ENCODE results near the gene CLBA1.

DNA sequence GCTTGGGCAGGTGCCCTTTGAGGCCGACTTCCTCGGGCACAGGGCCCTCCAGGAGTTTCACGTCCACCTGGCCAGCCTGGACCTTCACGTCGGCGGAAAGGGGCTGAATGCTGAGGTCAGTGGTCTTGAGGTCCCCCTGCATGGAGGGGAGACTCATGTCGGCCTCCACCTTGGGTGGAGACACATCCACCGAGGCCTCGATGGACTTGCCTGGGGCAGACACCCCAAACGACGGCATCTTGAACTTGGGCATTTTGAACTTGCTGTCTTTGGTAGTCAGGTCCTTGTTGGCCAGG is 36.9 kb upstream of the CLBA1 start:
- TF ChIP-seq POLR2AphosphoS5 (IDR thresholded peaks at IDR 0.05; ENCODE audit: low read depth, low read length) (no peak), POLR2A (IDR thresholded peaks at IDR 0.05; ENCODE audit: low read depth, low read length) (no peak)
